ENCODE data around the gene ENO4. TPM values are rescaled to one million over a fixed set of nuclear protein-coding genes. Genes with fewer than 3 reads are reported as not detected.

The ENO4 gene
- polyA plus RNA-seq, 3 donors: not detected

DNA sequence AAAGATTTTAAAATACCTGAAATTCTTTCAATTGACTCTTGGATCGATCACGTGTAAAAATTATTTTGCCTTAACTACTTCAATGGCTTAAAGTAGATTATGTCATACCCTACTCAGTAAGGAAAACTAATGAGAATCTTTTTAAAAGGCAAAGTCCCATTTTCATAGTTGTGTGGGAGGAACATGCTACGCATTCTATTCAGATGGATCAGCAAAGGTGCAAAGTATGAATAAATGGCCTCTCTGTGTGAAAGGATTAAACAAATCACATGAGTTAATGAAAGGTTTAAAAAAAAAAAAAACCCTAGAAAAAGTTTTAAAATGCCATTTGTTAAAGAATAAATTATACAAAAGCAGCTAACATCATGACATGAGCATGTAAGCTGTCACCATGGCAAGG is 77.1 kb downstream of the ENO4 start:
- H3K27ac Mint-ChIP-seq: no peak overlapping the region
- no peaks in the 10 kb centered on the region for H3K27me3 ChIP-seq (ENCODE audit: control insufficient read depth in 2 of 2, insufficient read depth in 2 of 2, low read length in 2 of 2)
- H3K9me3 ChIP-seq (replicated peaks in 1 of 2; ENCODE audit: control insufficient read depth in 1 of 2, insufficient read depth in 1 of 2, low read length in 2 of 2): no peaks in the 10 kb centered on the region
- intact Hi-C loops (cut with micrococcal nuclease): no loop called here
- TF ChIP-seq, protein P1, sequence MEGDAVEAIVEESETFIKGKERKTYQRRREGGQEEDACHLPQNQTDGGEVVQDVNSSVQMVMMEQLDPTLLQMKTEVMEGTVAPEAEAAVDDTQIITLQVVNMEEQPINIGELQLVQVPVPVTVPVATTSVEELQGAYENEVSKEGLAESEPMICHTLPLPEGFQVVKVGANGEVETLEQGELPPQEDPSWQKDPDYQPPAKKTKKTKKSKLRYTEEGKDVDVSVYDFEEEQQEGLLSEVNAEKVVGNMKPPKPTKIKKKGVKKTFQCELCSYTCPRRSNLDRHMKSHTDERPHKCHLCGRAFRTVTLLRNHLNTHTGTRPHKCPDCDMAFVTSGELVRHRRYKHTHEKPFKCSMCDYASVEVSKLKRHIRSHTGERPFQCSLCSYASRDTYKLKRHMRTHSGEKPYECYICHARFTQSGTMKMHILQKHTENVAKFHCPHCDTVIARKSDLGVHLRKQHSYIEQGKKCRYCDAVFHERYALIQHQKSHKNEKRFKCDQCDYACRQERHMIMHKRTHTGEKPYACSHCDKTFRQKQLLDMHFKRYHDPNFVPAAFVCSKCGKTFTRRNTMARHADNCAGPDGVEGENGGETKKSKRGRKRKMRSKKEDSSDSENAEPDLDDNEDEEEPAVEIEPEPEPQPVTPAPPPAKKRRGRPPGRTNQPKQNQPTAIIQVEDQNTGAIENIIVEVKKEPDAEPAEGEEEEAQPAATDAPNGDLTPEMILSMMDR (IDR thresholded peaks at IDR 0.05): no peak
- no peaks in the 10 kb centered on the region for H3K4me1 Mint-ChIP-seq
- no CpG with 5 or more reads among the region's 3 CpGs for WGBS (ENCODE audit: insufficient coverage)
- no peak overlapping the region for H3K9ac ChIP-seq (ENCODE audit: insufficient read depth, low read length, poor library complexity, severe bottlenecking)
- no peak overlapping the region for H3K4me2 ChIP-seq (replicated peaks; ENCODE audit: extremely low read depth, low read length, poor library complexity, severe bottlenecking)
- peaks cover 0 to 2% (median 0%) of the 10 kb centered on the region in 3 donors for H3K27me3 Mint-ChIP-seq (ENCODE audit: low read depth in 3 of 3)
- no peak for DNase-seq
- peaks cover 56 to 90% of the 10 kb centered on the region in 2 donors for H3K36me3 ChIP-seq (replicated peaks in 1 of 2; ENCODE audit: control insufficient read depth in 1 of 2, insufficient read depth in 2 of 2, low read length in 2 of 2)
- no peaks in the 10 kb centered on the region for H4K20me1 ChIP-seq (ENCODE audit: insufficient read depth, low read length)
- no peak overlapping the region for H2AFZ ChIP-seq (ENCODE audit: insufficient read depth, low read depth, low read length, poor library complexity, severe bottlenecking)
- H3K36me3 Mint-ChIP-seq: peaks cover 55 to 67% of the 10 kb centered on the region in 2 donors
- no peaks in the 10 kb centered on the region for H3K79me2 ChIP-seq (ENCODE audit: insufficient read depth, low read length)
- H3K4me3 ChIP-seq (replicated peaks in 1 of 3; ENCODE audit: low read depth in 2 of 3, low read length in 3 of 3): no peak overlapping the region
- H3K27ac ChIP-seq (ENCODE audit: low read depth in 1 of 2, low read length in 2 of 2): no peak overlapping the region
- H3K4me1 ChIP-seq (ENCODE audit: control insufficient read depth in 1 of 2, insufficient read depth in 2 of 2, low read length in 2 of 2): no peaks in the 10 kb centered on the region
- no peak overlapping the region for H3K4me3 Mint-ChIP-seq
- no peaks in the 10 kb centered on the region for H3K9me3 Mint-ChIP-seq

DNA sequence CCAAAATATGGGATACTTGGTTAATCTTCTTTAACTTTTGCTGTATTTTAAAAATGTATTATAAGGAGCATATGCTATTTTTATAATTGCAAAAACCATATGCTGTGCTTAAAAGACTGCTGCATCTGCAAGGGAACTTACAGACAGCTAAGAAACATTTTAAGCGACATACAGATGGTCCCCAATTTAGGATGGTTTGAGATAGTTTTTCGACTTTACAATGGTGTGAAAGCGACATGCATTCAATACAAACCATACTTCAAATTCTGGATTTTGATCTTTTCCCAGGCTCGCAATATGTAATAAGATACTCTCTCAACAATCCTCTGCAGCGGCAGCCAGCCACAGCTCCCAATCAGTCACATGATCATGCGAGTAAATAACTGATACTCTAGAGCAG is 82.5 kb downstream of the ENO4 start:
- H2AFZ ChIP-seq (ENCODE audit: insufficient read depth, low read depth, low read length, poor library complexity, severe bottlenecking): no peak overlapping the region
- Mint-ChIP-seq H3K36me3 (peaks cover 39 to 41% of the 10 kb centered on the region in 2 donors), H3K27me3 (ENCODE audit: low read depth in 3 of 3) (peaks cover 0 to 3% (median 0%) of the 10 kb centered on the region in 3 donors), H3K9me3 (peaks cover 3 to 18% (median 10%) of the 10 kb centered on the region in 7 donors), H3K4me1 (no peaks in the 10 kb centered on the region), H3K27ac (no peak overlapping the region), H3K4me3 (no peak overlapping the region)
- no peaks in the 10 kb centered on the region for H3K27me3 ChIP-seq (ENCODE audit: control insufficient read depth in 2 of 2, insufficient read depth in 2 of 2, low read length in 2 of 2)
- intact Hi-C loops (cut with micrococcal nuclease): no loop called here
- peaks cover 33 to 54% of the 10 kb centered on the region in 2 donors for H3K36me3 ChIP-seq (replicated peaks in 1 of 2; ENCODE audit: control insufficient read depth in 1 of 2, insufficient read depth in 2 of 2, low read length in 2 of 2)
- no peak overlapping the region for H3K4me2 ChIP-seq (replicated peaks; ENCODE audit: extremely low read depth, low read length, poor library complexity, severe bottlenecking)
- TF ChIP-seq, protein P1 (IDR thresholded peaks at IDR 0.05): no peak
- H4K20me1 ChIP-seq (ENCODE audit: insufficient read depth, low read length): no peaks in the 10 kb centered on the region
- no peak overlapping the region for H3K9ac ChIP-seq (ENCODE audit: insufficient read depth, low read length, poor library complexity, severe bottlenecking)
- no peaks in the 10 kb centered on the region for H3K9me3 ChIP-seq (replicated peaks in 1 of 2; ENCODE audit: control insufficient read depth in 1 of 2, insufficient read depth in 1 of 2, low read length in 2 of 2)
- no peaks in the 10 kb centered on the region for H3K4me1 ChIP-seq (ENCODE audit: control insufficient read depth in 1 of 2, insufficient read depth in 2 of 2, low read length in 2 of 2)
- no peak overlapping the region for H3K4me3 ChIP-seq (replicated peaks in 1 of 3; ENCODE audit: low read depth in 2 of 3, low read length in 3 of 3)
- WGBS (ENCODE audit: insufficient coverage): 90% methylated on average over 3 of the region's 6 CpGs
- H3K79me2 ChIP-seq (ENCODE audit: insufficient read depth, low read length): no peaks in the 10 kb centered on the region
- no peak overlapping the region for H3K27ac ChIP-seq (ENCODE audit: low read depth in 1 of 2, low read length in 2 of 2)
- no peak for DNase-seq

Other genes with a start within 250 kb of the ENO4 start
- not detected for gene PNLIPRP2, start 228.5 kb upstream of the ENO4 start, polyA plus RNA-seq
- under 1 TPM in 1 of 3 donors, not detected in 2; 0.01 TPM for gene HSPA12A, start 106.9 kb upstream of the ENO4 start, polyA plus RNA-seq
- 10 to 100 TPM; 14.4 to 22.6 (median 14.9) TPM for gene SHTN1, start 155.7 kb downstream of the ENO4 start, polyA plus RNA-seq